Sigmoid colon (tissue), 7 donors: ENCODE results near the gene MXRA8. TPM values are rescaled to one million over a fixed set of nuclear protein-coding genes. Genes with fewer than 3 reads are reported as not detected.

Experiments
- DNase-seq: peaks from one replicate; pipeline ENCODE4 v3.0.0-alpha.2; 2019
- H3K27ac ChIP-seq, 4 donors: fragments of 200-600 bp; sonication (generic); one replicate each; pipeline ENCODE4 v1.5.1; 2016 to 2019; ENCODE audit warnings: mild to moderate bottlenecking in 1 of 4
- H3K27me3 ChIP-seq, 3 donors: fragments of 200-600 bp; sonication (generic); one replicate each; pipeline ENCODE4 v1.5.1; 2019; ENCODE audit warnings: mild to moderate bottlenecking in 1 of 3
- H3K36me3 ChIP-seq, 4 donors: fragments of 200-600 bp; sonication (generic); one replicate each; pipeline ENCODE4 v1.5.1; 2016 to 2019
- H3K4me1 ChIP-seq, 4 donors: fragments of 200-600 bp; sonication (generic); one replicate each; pipeline ENCODE4 v1.5.1; 2017 to 2019
- H3K4me3 ChIP-seq, 4 donors: fragments of 200-600 bp; sonication (generic); one replicate each; pipeline ENCODE4 v1.5.1; 2017 to 2019; ENCODE audit warnings: mild to moderate bottlenecking in 2 of 4, moderate library complexity in 1 of 4
- H3K9me3 ChIP-seq, 4 donors: fragments of 200-600 bp in 3 of 4; sonication (generic) in 3 of 4; one replicate each; pipeline versions ENCODE4 v1.5.1 to v1.6.1; 2013 to 2019
- CTCF ChIP-seq, 4 experiments: fragments of 450-650 bp in 3 of 4; fragments of 200-600 bp in 1 of 4; IDR thresholded peaks; one replicate each; pipeline ENCODE4 v1.5.1; 2016 to 2019; ENCODE audit warnings: antibody characterized with exemption in 4 of 4, mild to moderate bottlenecking in 3 of 4, moderate library complexity in 2 of 4
- EP300 ChIP-seq, 4 donors: sonication (generic); formaldehyde crosslinking; IDR thresholded peaks; one replicate each; pipeline ENCODE4 v1.6.1; 2017; ENCODE audit warnings: antibody characterized with exemption in 4 of 4
- POLR2A ChIP-seq, 2 donors: fragments of 450-650 bp; IDR thresholded peaks; one replicate each; pipeline ENCODE4 v1.6.1; 2016; ENCODE audit warnings: antibody characterized with exemption in 2 of 2, mild to moderate bottlenecking in 2 of 2, moderate library complexity in 2 of 2
- POLR2AphosphoS5 ChIP-seq, 4 donors: sonication (generic); formaldehyde crosslinking; IDR thresholded peaks; one replicate each; pipeline ENCODE4 v1.6.1; 2017; ENCODE audit warnings: antibody characterized with exemption in 4 of 4
- WGBS, 2 donors: extraction: QIAGEN DNeasy Blood & Tissue Kit; methylation state at CpG; one replicate each; pipeline ENCODE4 v1.1.7; 2013; 5-methylcytosine and 5-hydroxymethylcytosine counted together
- intact Hi-C: fragments of 100-400 bp; cut with DNase I; formaldehyde crosslinking; loops from one replicate; pipeline ENCODE4 v1.15.1; 2023
- polyA plus RNA-seq, 3 donors: library from polyadenylated mRNA; stranded (reverse); fragments of 200-250 nt; gene quantifications; one replicate each; pipeline ENCODE4 v1.2.3, GENCODE V29; 2013
- total RNA-seq, 4 donors: library from RNA; depleted of rRNA; stranded (reverse); fragments of >200 nt; gene quantifications; one replicate each; pipeline ENCODE4 v1.1.0, GENCODE V29; 2016
- donor health status: healthy with polysubstance abuse.
- donor health status: Bipolar disorder and iron deficiency.
- donor health status: healthy.

MXRA8 gene
- total and polyA plus RNA-seq, 7 donors = 2.8 to 234 (median 78.8) TPM

GRCh38 chr1:1345860-1346500, 12.4 kb downstream of the MXRA8 start:
- 79 to 84% methylated on average over 12 of the region's 12 CpGs for WGBS, 2 donors
- TF ChIP-seq CTCF (IDR thresholded peaks at IDR 0.05) (no peak), EP300 (IDR thresholded peaks at IDR 0.05) (no peak), POLR2AphosphoS5 (IDR thresholded peaks at IDR 0.05) (no peak), POLR2A (IDR thresholded peaks at IDR 0.05) (no peak)
- peaks cover 0 to 13% (median 9%) of the 10 kb centered on the region in 4 donors for H3K36me3 ChIP-seq
- DNase-seq = no peak
- peaks cover 0 to 45% (median 42%) of the 10 kb centered on the region in 4 donors for H3K4me1 ChIP-seq
- intact Hi-C loops = no loop called here
- H3K9me3 ChIP-seq = no peaks in the 10 kb centered on the region
- no peaks in the 10 kb centered on the region for H3K27me3 ChIP-seq
- peak overlapping the region in 3 of 4 donors; percentile 39 to 96 (median 71) for H3K27ac ChIP-seq
- no peak overlapping the region for H3K4me3 ChIP-seq

GRCh38 chr1:1345384-1345783, 13.0 kb downstream of the MXRA8 start:
- Histone ChIP-seq H3K27me3 (no peaks in the 10 kb centered on the region), H3K27ac (peak overlapping the region in 1 of 4 donors; percentile 8), H3K9me3 (no peaks in the 10 kb centered on the region), H3K4me1 (peaks cover 0 to 45% (median 42%) of the 10 kb centered on the region in 4 donors), H3K36me3 (peaks cover under 1 to 18% (median 12%) of the 10 kb centered on the region in 4 donors), H3K4me3 (no peak overlapping the region)
- WGBS, 2 donors = 69 to 82% methylated on average over 16 of the region's 16 CpGs
- intact Hi-C loops = no loop called here
- TF ChIP-seq POLR2A (IDR thresholded peaks at IDR 0.05) (no peak), POLR2AphosphoS5 (IDR thresholded peaks at IDR 0.05) (no peak), CTCF (IDR thresholded peaks at IDR 0.05) (no peak)
- DNase-seq = no peak

- H3K9me3 ChIP-seq = no peaks in the 10 kb centered on the region
- H3K36me3 ChIP-seq = peaks cover 7 to 23% (median 15%) of the 10 kb centered on the region in 4 donors
- 58 to 71% methylated on average over 15 of the region's 15 CpGs for WGBS, 2 donors
- TF ChIP-seq POLR2A (IDR thresholded peaks at IDR 0.05) = no peak
- peak in 1 of 4 experiments; percentile 33 for TF ChIP-seq CTCF (IDR thresholded peaks at IDR 0.05)
- TF ChIP-seq EP300 (IDR thresholded peaks at IDR 0.05) = no peak
- TF ChIP-seq POLR2AphosphoS5 (IDR thresholded peaks at IDR 0.05) = no peak
- H3K27me3 ChIP-seq = no peaks in the 10 kb centered on the region
- peaks cover 0 to 45% (median 42%) of the 10 kb centered on the region in 4 donors for H3K4me1 ChIP-seq
- H3K27ac ChIP-seq = peak overlapping the region in 1 of 4 donors; percentile 8
- intact Hi-C loops = no loop called here
- H3K4me3 ChIP-seq = no peak overlapping the region
- DNase-seq = no peak
These were observed 13.5 kb downstream of the MXRA8 start for GRCh38 chr1:1344655-1345361.

GRCh38 chr1:1343811-1344421, 14.4 kb downstream of the MXRA8 start:
- Histone ChIP-seq H3K27me3 (no peaks in the 10 kb centered on the region), H3K4me3 (no peak overlapping the region), H3K36me3 (peaks cover 7 to 32% (median 22%) of the 10 kb centered on the region in 4 donors), H3K4me1 (peaks cover 0 to 45% (median 42%) of the 10 kb centered on the region in 4 donors), H3K27ac (no peak overlapping the region), H3K9me3 (no peaks in the 10 kb centered on the region)
- 81 to 89% methylated on average over 24 of the region's 24 CpGs for WGBS, 2 donors
- intact Hi-C loops = no loop called here
- no peak for DNase-seq
- TF ChIP-seq POLR2AphosphoS5 (IDR thresholded peaks at IDR 0.05) = no peak
- TF ChIP-seq POLR2A (IDR thresholded peaks at IDR 0.05) = no peak
- TF ChIP-seq EP300 (IDR thresholded peaks at IDR 0.05) = no peak
- no peak for TF ChIP-seq CTCF (IDR thresholded peaks at IDR 0.05)
